ENCODE results near the gene DENND2C. TPM values are rescaled to one million over a fixed set of nuclear protein-coding genes. Genes with fewer than 3 reads are reported as not detected.

Gene DENND2C
- total RNA-seq, 2 donors from 2014 or later = 25.6 to 40.3 TPM

GRCh38 chr1:114627107-114627506 lies 42.7 kb downstream of the DENND2C start:
- Histone ChIP-seq H3K9me3 (ENCODE audit: control insufficient read depth, low read length) (no peaks in the 10 kb centered on the region), H3K9ac (ENCODE audit: extremely low read depth, low read length, poor library complexity, severe bottlenecking) (no peak overlapping the region), H3K36me3 (ENCODE audit: control insufficient read depth, insufficient read depth, low read length) (peaks cover 3% of the 10 kb centered on the region), H3K27me3 (ENCODE audit: control insufficient read depth, insufficient read depth, low read length, poor library complexity, severe bottlenecking) (no peaks in the 10 kb centered on the region), H3K27ac (ENCODE audit: low read depth, low read length) (no peak overlapping the region), H3K4me1 (ENCODE audit: control insufficient read depth, insufficient read depth, low read length) (no peaks in the 10 kb centered on the region), H3K4me3 (ENCODE audit: low read length) (no peak overlapping the region)
- 42% methylated on average over 2 of the region's 2 CpGs for WGBS, 2 experiments (ENCODE audit: insufficient coverage in 1 of 2, insufficient read length in 1 of 2)
- H3K27ac Mint-ChIP-seq = no peak overlapping the region
- peaks cover 16% of the 10 kb centered on the region for H3K36me3 Mint-ChIP-seq (ENCODE audit: low read depth)
- peaks cover 2% of the 10 kb centered on the region for H3K27me3 Mint-ChIP-seq (ENCODE audit: insufficient read depth)
- DNase-seq = no peak
- no peaks in the 10 kb centered on the region for H3K9me3 Mint-ChIP-seq
- H3K4me1 Mint-ChIP-seq = peaks cover 2% of the 10 kb centered on the region
- TF ChIP-seq, protein P1, sequence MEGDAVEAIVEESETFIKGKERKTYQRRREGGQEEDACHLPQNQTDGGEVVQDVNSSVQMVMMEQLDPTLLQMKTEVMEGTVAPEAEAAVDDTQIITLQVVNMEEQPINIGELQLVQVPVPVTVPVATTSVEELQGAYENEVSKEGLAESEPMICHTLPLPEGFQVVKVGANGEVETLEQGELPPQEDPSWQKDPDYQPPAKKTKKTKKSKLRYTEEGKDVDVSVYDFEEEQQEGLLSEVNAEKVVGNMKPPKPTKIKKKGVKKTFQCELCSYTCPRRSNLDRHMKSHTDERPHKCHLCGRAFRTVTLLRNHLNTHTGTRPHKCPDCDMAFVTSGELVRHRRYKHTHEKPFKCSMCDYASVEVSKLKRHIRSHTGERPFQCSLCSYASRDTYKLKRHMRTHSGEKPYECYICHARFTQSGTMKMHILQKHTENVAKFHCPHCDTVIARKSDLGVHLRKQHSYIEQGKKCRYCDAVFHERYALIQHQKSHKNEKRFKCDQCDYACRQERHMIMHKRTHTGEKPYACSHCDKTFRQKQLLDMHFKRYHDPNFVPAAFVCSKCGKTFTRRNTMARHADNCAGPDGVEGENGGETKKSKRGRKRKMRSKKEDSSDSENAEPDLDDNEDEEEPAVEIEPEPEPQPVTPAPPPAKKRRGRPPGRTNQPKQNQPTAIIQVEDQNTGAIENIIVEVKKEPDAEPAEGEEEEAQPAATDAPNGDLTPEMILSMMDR (conservative IDR thresholded peaks at IDR 0.05) = no peak
- H3K4me3 Mint-ChIP-seq = no peak overlapping the region

GRCh38 chr1:114623364-114623763 lies 46.5 kb downstream of the DENND2C start:
- Mint-ChIP-seq H3K27ac (no peak overlapping the region), H3K27me3 (ENCODE audit: insufficient read depth) (no peaks in the 10 kb centered on the region), H3K9me3 (no peaks in the 10 kb centered on the region), H3K4me3 (no peak overlapping the region), H3K4me1 (peaks cover 2% of the 10 kb centered on the region), H3K36me3 (ENCODE audit: low read depth) (peaks cover 22% of the 10 kb centered on the region)
- Histone ChIP-seq H3K36me3 (ENCODE audit: control insufficient read depth, insufficient read depth, low read length) (peaks cover 17% of the 10 kb centered on the region), H3K4me3 (ENCODE audit: low read length) (no peak overlapping the region), H3K27ac (ENCODE audit: low read depth, low read length) (no peak overlapping the region), H3K9ac (ENCODE audit: extremely low read depth, low read length, poor library complexity, severe bottlenecking) (no peak overlapping the region), H3K9me3 (ENCODE audit: control insufficient read depth, low read length) (no peaks in the 10 kb centered on the region), H3K4me1 (ENCODE audit: control insufficient read depth, insufficient read depth, low read length) (no peaks in the 10 kb centered on the region), H3K27me3 (ENCODE audit: control insufficient read depth, insufficient read depth, low read length, poor library complexity, severe bottlenecking) (no peaks in the 10 kb centered on the region)
- 100% methylated on average over 4 of the region's 5 CpGs; no CpG with 5 or more reads in 1 of the 2 experiments for WGBS, 2 experiments (ENCODE audit: insufficient coverage in 1 of 2, insufficient read length in 1 of 2)
- DNase-seq = no peak
- TF ChIP-seq, protein P1 (conservative IDR thresholded peaks at IDR 0.05) = no peak

DNA sequence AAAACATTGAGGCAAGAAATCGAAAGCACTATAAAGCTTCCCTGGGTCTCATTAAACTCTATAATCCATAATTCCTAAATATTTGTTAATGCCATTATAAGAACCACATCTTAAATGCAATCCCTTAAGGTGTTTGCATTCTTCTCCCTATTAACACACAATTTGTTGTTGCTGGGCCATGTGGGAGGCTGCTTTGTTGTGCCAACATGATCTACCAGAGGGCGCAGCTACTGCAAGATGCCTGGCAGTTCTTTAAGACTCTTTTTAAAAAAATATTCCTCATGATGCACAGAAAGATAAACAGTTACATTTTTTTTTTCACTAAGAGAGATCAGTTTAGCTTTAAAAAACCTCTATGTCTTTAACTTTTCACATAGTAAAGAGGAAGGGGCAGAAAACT lies 49.4 kb downstream of the DENND2C start:
- no peaks in the 10 kb centered on the region for H3K27me3 ChIP-seq (ENCODE audit: control insufficient read depth, insufficient read depth, low read length, poor library complexity, severe bottlenecking)
- H3K27ac Mint-ChIP-seq = no peak overlapping the region
- no peaks in the 10 kb centered on the region for H3K4me1 ChIP-seq (ENCODE audit: control insufficient read depth, insufficient read depth, low read length)
- H3K9ac ChIP-seq (ENCODE audit: extremely low read depth, low read length, poor library complexity, severe bottlenecking) = no peak overlapping the region
- WGBS, 2 experiments (ENCODE audit: insufficient coverage in 1 of 2, insufficient read length in 1 of 2) = 92 to 96% methylated on average over 2 of the region's 2 CpGs
- TF ChIP-seq, protein P1 (conservative IDR thresholded peaks at IDR 0.05) = peak; percentile 29
- H3K36me3 Mint-ChIP-seq (ENCODE audit: low read depth) = peaks cover 44% of the 10 kb centered on the region
- H3K4me3 ChIP-seq (ENCODE audit: low read length) = no peak overlapping the region
- DNase-seq = no peak
- no peak overlapping the region for H3K4me3 Mint-ChIP-seq
- no peaks in the 10 kb centered on the region for H3K27me3 Mint-ChIP-seq (ENCODE audit: insufficient read depth)
- H3K4me1 Mint-ChIP-seq = peaks cover 2% of the 10 kb centered on the region
- no peak overlapping the region for H3K27ac ChIP-seq (ENCODE audit: low read depth, low read length)
- peaks cover 3% of the 10 kb centered on the region for H3K9me3 Mint-ChIP-seq
- H3K9me3 ChIP-seq (ENCODE audit: control insufficient read depth, low read length) = no peaks in the 10 kb centered on the region
- H3K36me3 ChIP-seq (ENCODE audit: control insufficient read depth, insufficient read depth, low read length) = peaks cover 39% of the 10 kb centered on the region

All from endodermal cell (in vitro differentiated cells).